ENCODE measurements around the gene PATL1. TPM values are rescaled to one million over a fixed set of nuclear protein-coding genes. Genes with fewer than 3 reads are reported as not detected.

The PATL1 gene
- total RNA-seq, 2 experiments from 2014 or later: 51.8 to 55.2 TPM

GRCh38 chr11:59667812-59668187, 1.0 kb downstream of the PATL1 start:
- no peak for TF ChIP-seq CTCF (IDR thresholded peaks at IDR 0.05)
- H3K4me3 ChIP-seq (ENCODE audit: low read length): peak overlapping the region; percentile 95
- no peaks in the 10 kb centered on the region for H3K27me3 Mint-ChIP-seq
- CTCF ChIA-PET: interaction anchor here (1.5 kb wide), 1 partner anchor 496 kb away, joined by 3 read pairs; the partner anchor contains the start of gene DTX4
- H3K9me3 Mint-ChIP-seq: no peaks in the 10 kb centered on the region
- peaks cover 35% of the 10 kb centered on the region for H3K36me3 ChIP-seq (ENCODE audit: insufficient read depth, low read length)
- H3K9me3 ChIP-seq (ENCODE audit: control insufficient read depth in 1 of 2, insufficient read depth in 1 of 2, low read length in 2 of 2): no peaks in the 10 kb centered on the region
- peak overlapping the region; percentile 99 for H3K27ac Mint-ChIP-seq
- H3K4me1 Mint-ChIP-seq (ENCODE audit: low read depth): peaks cover 64% of the 10 kb centered on the region
- ATAC-seq (ENCODE audit: poor library complexity) (no peak), DNase-seq (no peak)
- POLR2A ChIA-PET: interaction anchor here (5.2 kb wide), 1 partner anchor 51 kb away, joined by 130 read pairs; the partner anchor contains the start of gene OSBP
- H3K27me3 ChIP-seq (ENCODE audit: control insufficient read depth in 1 of 2, insufficient read depth in 2 of 2, low read length in 2 of 2): no peaks in the 10 kb centered on the region
- peaks cover 61% of the 10 kb centered on the region for H3K36me3 Mint-ChIP-seq (ENCODE audit: low read depth)
- H3K4me1 ChIP-seq (ENCODE audit: insufficient read depth, low read length): peaks cover 36% of the 10 kb centered on the region
- peak overlapping the region; percentile 65 to 98 for H3K27ac ChIP-seq (ENCODE audit: low read depth in 1 of 2, low read length in 2 of 2)
- intact Hi-C loops (cut with DNase I, micrococcal nuclease): loop anchor here in 1 of 2 experiments (2.0 to 10.0 kb wide), 4 partner anchors 47 to 523 kb away; partner anchors contain the start of genes FAM111A and MRPL16
- peak overlapping the region; percentile 96 for H3K4me3 Mint-ChIP-seq

GRCh38 chr11:59666969-59667368, 1.9 kb downstream of the PATL1 start:
- peaks cover 64% of the 10 kb centered on the region for H3K4me1 Mint-ChIP-seq (ENCODE audit: low read depth)
- POLR2A ChIA-PET: interaction anchor here (4.0 to 5.2 kb wide), 2 partner anchors 51 kb away, joined by 15 to 130 read pairs; partner anchors contain the start of gene OSBP

GRCh38 chr11:59660621-59661020, 8.2 kb downstream of the PATL1 start:
- intact Hi-C loops (cut with DNase I, micrococcal nuclease): loop anchor here in 1 of 2 experiments (10.0 kb wide), 1 partner anchor 516 kb away; the partner anchor contains the start of gene FAM111A
- DNase-seq (no peak), ATAC-seq (ENCODE audit: poor library complexity) (no peak)
- Mint-ChIP-seq H3K4me1 (ENCODE audit: low read depth) (peaks cover 38% of the 10 kb centered on the region), H3K9me3 (no peaks in the 10 kb centered on the region), H3K4me3 (no peak overlapping the region), H3K27me3 (no peaks in the 10 kb centered on the region), H3K36me3 (ENCODE audit: low read depth) (peaks cover 77% of the 10 kb centered on the region), H3K27ac (peak overlapping the region; percentile 9)
- ChIA-PET POLR2A (interaction anchor here (1.0 kb wide), 1 partner anchor 45 kb away, joined by 4 read pairs; the partner anchor contains the start of gene OSBP), CTCF (no interaction called here)
- no peaks in the 10 kb centered on the region for H3K27me3 ChIP-seq (ENCODE audit: control insufficient read depth in 1 of 2, insufficient read depth in 2 of 2, low read length in 2 of 2)
- no peak overlapping the region for H3K4me3 ChIP-seq (ENCODE audit: low read length)
- no peak for TF ChIP-seq CTCF (IDR thresholded peaks at IDR 0.05)
- H3K4me1 ChIP-seq (ENCODE audit: insufficient read depth, low read length): peaks cover 14% of the 10 kb centered on the region
- no peaks in the 10 kb centered on the region for H3K9me3 ChIP-seq (ENCODE audit: control insufficient read depth in 1 of 2, insufficient read depth in 1 of 2, low read length in 2 of 2)
- peaks cover 88% of the 10 kb centered on the region for H3K36me3 ChIP-seq (ENCODE audit: insufficient read depth, low read length)
- H3K27ac ChIP-seq (ENCODE audit: low read depth in 1 of 2, low read length in 2 of 2): no peak overlapping the region

More at GRCh38 chr11:59666969-59667368, 1.9 kb downstream of the PATL1 start:
- no peak overlapping the region for H3K27ac ChIP-seq (ENCODE audit: low read depth in 1 of 2, low read length in 2 of 2)
- Mint-ChIP-seq H3K9me3 (no peaks in the 10 kb centered on the region), H3K36me3 (ENCODE audit: low read depth) (peaks cover 61% of the 10 kb centered on the region), H3K27ac (peak overlapping the region; percentile 99), H3K4me3 (peak overlapping the region; percentile 96), H3K27me3 (no peaks in the 10 kb centered on the region)
- ATAC-seq (ENCODE audit: poor library complexity): no peak
- peak in 1 of 14 experiments; percentile 9 for DNase-seq
- H3K36me3 ChIP-seq (ENCODE audit: insufficient read depth, low read length): peaks cover 41% of the 10 kb centered on the region
- intact Hi-C loops (cut with DNase I, micrococcal nuclease): loop anchor here in 1 of 2 experiments (2.0 to 10.0 kb wide), 4 partner anchors 46 to 522 kb away; partner anchors contain the start of genes FAM111A and MRPL16
- no peaks in the 10 kb centered on the region for H3K27me3 ChIP-seq (ENCODE audit: control insufficient read depth in 1 of 2, insufficient read depth in 2 of 2, low read length in 2 of 2)
- no peak for TF ChIP-seq CTCF (IDR thresholded peaks at IDR 0.05)
- H3K4me1 ChIP-seq (ENCODE audit: insufficient read depth, low read length): peaks cover 36% of the 10 kb centered on the region
- H3K9me3 ChIP-seq (ENCODE audit: control insufficient read depth in 1 of 2, insufficient read depth in 1 of 2, low read length in 2 of 2): no peaks in the 10 kb centered on the region
- CTCF ChIA-PET: interaction anchor here (1.5 kb wide), 1 partner anchor 496 kb away, joined by 3 read pairs; the partner anchor contains the start of gene DTX4
- H3K4me3 ChIP-seq (ENCODE audit: low read length): no peak overlapping the region
